Activated naive CD4-positive, alpha-beta T cell treated with Interleukin-2 at 50 U/mL for 16 hours (primary cell): ENCODE data around the gene GPR15.
A peak's percentile ranks its signal among the peaks of the same experiment; 100 is the strongest.
"Not testable (repeated sequence)": the region's sequence is repeated elsewhere in the genome, so short reads cannot be mapped to it uniquely, and the experiment has no call there.

Experiments
- DNase-seq: peaks from one replicate; pipeline ENCODE4 v3.0.0-alpha.2; 2020

GPR15 gene

DNA sequence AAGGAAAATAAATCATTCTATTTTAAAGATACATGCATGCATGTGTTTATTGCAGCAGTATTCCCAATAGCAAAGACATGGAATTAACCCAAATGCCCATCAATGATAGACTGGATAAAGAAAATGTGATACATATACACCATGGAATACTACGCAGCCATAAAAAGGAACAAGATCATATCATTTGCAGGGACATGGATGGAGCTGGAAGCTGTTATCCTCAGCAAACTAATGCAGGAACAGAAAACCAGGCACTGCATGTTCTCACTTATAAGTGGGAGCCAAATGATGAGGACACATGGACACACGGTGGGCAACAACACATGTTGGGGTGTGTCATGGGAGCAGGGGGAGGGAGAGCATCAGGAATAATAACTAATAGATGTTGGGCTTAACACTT, 28.0 kb downstream of the GPR15 start:
- not testable (repeated sequence) for DNase-seq

DNA sequence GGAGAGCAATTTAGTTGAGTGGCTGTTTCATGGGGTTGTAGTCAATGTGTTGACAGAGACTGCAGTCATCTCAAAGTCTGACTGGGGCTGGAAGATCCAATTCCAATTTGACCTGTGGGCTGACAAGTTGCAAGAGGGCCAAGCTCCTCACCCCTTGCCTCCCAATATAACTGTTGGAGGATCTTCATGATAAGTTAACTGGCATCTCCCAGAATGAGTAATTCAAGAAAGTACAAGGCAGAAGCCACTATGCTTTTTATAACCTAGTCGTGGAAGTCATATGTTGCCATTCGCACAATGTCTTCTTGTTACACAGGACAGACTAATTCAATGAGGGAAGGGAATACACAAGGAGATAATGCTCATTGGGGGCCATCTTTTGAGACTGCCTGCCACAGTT, 29.1 kb downstream of the GPR15 start:
- no peak for DNase-seq

DNA sequence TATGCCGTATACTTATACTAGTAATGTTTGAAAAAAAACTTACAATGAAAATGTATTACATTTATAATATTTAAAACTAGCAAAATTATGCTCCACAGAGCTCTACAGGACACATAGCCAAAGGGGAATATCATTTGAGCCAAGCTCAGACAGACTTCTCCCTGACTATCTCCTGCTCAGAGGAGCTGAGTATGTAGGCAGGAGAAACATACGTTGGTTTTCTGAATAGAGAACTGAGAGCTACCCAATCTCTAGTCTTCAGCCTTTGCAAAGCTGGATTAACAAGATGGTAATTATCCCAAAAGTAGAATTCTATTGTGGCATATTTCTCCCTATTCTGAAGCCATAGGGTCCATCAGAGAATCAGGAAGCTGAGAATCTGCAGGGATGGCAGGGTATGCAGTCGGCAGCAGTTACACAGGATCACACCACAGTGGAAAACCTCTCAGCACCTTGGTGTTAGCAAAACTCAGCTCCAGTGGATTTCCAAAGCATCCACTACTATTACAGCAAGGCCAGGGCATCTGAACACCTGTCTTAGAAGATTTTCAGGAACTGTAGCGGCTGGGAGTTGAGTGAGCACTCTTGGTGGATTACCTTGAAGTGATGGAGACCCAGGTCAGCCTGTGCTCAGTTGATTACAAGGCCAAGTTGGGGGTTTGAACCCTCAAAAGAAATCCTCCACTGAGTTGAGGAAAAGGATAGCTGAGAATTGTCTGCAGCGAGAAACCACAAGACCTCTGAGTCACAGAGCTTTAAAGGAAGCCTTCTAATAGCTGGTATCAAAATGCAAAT, 30.1 kb downstream of the GPR15 start:
- DNase-seq: peak; percentile 12

DNA sequence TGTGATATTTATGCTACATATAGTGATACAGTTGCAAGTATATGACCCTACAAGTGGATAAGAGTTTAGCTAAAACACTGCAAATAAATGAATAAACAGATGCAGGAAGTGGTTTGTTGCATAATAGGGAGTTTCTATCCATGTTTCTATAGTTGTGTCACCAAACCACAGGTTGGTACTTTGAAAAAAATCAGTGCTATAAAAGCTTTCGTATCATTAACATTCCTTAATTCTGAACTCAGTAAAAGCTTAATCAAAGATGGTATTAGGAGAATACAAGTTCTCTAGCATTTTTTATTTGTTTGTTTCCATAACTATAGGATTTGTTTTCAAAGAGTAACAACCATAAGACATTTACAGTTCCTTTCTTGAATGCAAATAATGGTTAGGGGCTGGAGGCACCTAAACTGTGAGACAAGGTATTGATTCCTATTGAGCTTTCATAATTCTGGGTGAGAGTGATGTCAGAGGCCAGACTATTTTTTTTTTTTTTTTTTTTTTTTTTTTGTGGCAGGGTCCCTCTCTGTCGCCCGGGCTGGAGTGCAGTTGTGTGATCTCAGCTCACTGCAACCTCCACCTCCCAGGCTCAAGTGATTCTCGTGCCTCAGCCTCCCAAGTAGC, 32.0 kb downstream of the GPR15 start:
- DNase-seq: no peak

DNA sequence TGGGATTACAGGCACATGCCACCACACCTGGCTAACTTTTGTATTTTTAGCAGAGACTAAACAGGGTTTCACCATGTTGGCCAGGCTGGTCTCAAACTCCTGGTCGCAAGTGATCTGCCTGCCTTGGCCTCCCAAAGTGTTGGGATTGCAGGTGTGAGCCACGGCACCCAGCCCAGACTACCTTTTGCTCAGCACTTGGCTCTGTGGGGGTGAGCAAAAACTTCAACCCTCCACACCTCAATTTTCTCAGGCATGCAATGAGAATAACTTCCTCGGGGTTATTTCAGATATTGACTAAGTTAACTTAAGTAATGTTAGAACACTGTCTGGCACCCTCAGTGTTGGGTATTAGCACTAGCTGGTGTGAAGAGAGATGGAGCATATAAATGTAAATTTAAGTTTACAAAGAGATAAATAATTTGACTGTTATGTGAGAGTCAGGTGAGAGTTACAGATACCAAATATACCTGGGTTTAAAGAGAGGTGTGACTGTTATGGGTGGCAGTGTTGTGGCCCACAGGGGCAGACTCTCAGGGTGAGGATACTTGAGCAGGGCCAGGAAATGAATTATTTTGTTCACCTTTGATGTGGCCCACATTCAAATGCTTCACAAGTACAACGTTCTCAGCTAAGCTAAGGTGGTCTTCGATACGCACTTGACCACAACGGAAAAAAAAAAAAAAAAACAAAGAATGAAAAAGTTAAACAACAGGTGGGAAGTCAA, 32.7 kb downstream of the GPR15 start:
- no peak for DNase-seq

DNA sequence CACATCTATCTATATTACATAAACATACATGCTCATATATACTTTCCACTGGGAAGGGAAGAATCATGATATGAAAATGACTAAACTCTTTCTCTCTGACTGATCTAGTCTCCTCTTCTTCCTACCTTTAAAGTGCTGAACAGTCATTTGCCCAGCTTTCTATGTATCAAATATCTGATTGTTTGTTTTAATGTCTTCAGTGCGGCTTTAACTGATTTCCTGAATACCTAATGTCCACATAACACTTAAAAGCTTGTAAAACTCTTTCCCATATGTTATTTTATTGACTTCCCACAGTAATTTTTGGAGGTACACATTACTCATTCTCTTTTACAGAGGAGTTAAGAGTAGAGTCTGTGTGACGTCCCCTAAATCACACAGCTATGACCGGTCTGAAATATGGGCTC, 33.5 kb downstream of the GPR15 start:
- DNase-seq: no peak

DNA sequence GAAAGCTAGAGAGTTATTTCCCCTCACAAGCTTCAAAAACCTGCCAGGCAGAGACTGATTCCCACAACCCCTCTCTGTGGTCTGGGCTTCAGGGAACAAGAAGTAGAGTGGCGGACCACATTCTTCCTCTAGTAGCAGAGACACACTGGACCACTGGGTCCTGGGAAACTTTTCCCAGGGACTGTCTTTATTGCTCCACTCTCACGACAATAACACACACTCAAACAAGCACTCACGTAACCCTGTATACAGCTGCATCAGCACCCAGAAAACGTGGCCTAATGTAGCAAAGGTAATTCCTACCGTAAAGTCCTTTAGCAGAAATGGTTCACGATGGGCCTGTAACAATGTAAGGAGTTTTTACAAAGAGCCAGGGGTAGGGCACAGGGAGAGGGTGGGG, 34.1 kb downstream of the GPR15 start:
- no peak for DNase-seq

DNA sequence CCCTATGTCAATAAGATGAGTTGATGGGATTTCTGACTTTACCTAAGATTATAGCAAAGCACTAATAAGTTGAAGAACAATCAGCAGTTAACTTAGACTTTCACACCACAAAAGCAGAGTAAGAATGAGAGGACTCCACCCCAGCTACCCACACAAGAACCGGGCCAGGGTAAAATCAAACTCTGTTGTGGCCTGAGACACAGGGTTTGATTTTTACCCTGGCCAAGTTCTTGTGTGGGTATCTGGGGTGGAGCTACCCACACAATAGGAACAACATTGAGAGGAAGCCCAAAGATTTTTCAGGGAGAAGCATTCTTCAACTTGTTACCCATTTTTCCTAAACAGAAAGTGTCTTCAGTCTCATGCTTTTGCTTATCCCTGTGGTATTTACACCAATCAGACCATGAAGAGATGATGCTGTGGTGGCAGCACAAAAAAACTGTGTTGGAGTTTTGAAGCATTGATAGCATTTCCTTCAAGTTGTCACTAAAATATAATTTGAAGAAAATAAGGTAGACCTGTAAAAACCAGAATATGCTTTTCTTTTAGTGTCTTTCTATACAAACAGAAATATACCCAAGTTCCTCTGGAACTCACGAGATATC, 36.0 kb downstream of the GPR15 start:
- no peak for DNase-seq

DNA sequence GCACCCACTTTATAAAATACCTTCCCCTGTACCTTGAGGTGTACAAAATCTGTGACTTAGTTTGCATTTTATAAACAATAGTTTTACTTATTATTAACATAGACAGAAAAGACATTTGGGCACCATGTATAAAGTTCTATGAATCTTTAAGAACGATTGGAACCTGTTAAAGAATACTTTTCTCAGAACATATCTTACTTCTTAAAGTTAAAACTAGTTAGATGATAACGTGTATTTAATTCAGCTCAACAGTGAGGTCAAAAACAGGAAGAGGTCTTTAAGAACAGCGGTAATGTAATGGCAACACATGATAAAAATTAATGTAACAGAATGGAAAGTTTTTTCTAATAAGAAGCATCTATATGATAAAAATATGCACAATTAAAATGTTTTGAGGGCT, 36.6 kb downstream of the GPR15 start:
- no peak for DNase-seq

DNA sequence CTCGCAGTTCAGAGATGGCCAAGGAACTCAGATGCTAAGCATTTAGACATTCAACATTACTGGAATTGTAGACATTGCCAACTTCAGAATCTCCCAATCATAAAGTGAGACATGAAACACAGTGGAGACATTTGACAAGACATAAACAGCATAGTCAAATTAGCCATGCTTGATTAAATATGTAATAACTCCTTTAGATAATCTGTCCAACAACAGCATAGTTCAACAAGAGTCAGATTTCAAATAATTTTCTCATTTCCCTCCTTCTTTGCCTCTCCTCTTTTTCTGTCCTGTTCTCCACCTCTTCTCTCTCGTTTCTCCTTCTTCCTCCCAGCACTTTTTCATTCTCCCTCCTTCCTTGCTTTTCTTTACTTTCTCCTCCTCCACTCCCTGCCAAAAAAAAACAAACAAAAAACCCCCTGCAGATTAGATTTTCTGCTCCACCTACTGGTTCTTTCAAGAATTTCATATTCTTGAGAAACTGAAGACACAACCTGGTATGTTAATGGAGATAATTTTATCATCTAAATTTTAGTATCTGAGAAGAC, 41.5 kb downstream of the GPR15 start:
- DNase-seq: no peak

DNA sequence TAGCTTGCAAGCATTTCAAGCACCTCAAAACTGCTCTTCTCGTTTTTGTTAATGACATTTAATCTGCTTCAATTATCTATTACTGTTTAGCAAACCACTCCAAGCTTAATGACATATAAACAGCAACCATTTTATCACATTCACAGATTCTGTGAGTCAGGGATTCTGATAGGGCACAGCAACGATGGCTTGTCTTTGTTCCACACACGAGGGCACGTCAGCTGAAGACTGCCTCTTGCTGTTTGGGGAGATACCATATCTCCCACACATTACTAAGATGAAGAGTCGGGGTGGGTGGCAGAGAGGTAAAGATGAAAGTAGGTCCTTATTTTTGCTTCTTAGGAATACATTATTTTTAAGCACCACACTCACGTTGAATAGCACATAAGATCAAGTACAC, 42.4 kb downstream of the GPR15 start:
- peak; percentile 61 for DNase-seq

DNA sequence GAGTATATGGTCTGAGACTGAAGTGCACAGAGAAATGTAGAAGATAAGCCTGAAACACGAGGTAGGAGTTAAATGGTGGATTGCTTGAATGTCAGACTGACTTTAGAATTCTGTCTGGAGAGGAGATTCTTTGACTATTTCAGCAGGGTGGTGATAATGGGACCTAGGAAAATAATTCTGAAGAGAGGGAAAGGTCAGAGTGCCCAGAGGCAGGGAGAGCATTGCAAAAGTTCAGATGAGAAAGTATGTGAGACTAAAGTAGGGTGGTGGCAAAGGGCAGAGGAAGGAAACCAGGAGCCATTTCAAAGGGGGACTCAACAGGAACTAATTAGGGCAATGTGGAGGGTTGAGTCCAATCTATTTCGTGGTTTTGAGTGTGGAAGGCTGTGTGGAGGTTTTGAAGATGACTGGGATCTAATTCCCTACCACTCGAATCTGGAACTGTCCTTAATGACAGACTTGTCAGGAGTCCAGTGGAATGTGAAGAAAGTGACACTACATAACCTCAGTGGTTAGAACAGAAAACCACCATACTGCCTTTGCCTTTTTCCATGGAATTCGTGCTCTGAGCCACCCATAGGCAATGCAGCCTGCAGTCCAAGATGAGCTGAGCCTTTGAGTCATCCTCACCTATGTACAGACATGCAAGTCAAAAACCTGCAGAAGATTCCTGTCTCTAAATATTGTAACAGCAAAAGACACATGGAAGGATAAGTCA, 45.6 kb downstream of the GPR15 start:
- DNase-seq: no peak

DNA sequence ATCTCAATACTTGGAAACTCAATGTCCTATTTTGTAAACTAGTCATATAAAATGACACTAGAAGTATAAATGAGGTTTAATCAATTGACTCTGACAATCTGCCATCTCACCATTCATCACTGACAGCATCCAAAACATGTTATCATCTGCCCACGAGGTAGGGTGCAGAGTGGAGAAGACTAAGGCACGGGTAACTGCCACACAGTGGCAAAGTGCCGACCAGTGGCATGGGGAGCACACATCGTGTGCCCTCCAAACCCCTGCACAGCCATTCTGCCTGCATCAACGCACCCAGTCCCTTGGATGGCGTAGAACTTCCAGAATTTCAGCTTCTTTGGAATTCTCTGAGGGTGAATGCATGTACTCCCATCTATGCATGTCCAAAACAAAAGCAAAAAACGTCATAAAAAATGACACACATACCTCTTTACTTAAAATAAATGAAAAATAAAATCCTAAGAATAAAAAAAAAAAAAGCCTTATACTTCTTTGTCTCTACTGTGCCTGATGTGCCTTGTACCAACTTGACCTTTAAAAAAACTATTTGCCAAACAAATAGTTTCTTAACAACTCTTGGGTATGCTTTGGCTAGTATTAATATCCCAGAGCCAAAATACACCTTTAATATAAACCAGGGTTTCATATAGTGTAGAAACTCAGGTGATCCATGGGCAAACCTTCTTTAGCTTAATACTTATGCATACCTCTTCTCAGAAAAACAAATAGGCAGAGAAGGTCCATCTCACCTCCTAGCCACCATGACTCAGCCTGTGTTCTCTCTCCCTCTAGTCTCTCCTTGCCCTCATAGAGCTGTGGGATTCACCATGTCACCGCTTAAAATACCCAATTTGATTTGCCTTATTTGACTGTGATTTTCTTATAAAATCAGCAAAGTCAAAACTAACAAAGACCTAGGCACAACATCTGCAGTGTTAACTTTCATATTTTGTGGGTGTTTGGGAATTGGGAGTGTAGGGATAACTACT, 48.9 kb downstream of the GPR15 start:
- no peak for DNase-seq

DNA sequence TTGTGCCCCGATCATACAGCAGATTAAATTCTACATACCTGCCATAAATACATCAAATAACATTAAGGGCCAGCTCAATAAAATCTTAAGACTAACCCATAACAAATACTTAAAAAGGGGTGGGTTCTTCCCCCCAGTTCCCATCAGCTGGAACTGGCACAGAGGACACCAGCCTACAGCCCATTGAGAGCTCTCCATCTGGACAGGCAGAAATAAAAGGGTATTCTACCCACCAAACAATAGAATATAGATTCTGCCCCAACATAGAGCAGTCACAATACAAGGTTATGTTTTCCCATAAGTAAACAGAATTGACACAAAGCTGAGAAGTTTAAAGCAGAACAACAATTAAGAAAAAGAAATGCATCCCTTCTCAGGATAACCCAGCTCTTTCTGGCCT, 49.7 kb downstream of the GPR15 start:
- DNase-seq: no peak

DNA sequence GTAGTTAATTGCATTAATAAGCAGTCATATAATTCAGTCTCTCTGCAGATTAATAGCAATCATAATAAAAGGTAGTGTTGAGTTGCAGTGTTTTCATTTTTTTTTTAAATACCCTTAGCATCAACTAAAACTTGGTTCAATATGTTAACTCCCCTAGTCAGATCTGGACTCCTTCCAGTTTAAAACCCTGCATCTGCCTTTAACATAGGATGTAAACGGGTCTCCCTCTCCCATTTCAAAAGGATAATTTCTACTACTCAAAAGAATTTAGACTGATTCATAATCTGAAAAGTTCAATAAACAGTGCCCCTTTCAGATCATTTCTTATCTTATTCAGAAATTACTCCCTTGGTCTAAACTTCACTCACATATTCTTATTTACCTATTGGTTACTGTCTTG, 50.3 kb downstream of the GPR15 start:
- DNase-seq: no peak

DNA sequence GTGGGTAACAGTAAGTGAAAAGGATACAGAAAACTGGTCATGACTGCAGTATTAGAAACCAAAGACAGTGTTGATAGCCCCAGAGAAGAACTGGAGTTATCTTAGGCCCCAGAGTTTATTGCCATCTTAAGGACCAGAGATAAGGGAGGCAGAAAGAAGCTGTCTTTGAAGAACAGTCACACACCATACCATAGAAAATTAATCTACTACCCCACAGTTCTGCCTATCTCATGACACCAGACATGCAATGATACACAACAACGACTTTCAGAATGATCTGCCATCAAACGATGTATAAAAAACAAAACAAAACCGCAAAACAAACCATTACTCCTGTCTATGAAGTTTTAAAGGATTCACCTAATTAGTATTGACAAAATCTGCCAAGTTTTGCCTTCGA, 52.0 kb downstream of the GPR15 start:
- no peak for DNase-seq
